Measurements from ENCODE around the gene PDE7B. TPM values are rescaled to one million over a fixed set of nuclear protein-coding genes. Genes with fewer than 3 reads are reported as not detected.

Gene PDE7B
- total and polyA plus RNA-seq, 9 of the 15 experiments (the other 6 are each of a cell fraction or from before 2014, with no cell fraction given) = 0.01 TPM; not detected in 8

GRCh38 chr6:136155191-136155590 lies 303.7 kb downstream of the PDE7B start:
- Histone ChIP-seq H3K4me3 (no peak overlapping the region), H3K79me2 (ENCODE audit: control insufficient read depth, insufficient read depth, low read length) (no peaks in the 10 kb centered on the region), H3K36me3 (ENCODE audit: control insufficient read depth, insufficient read depth, low read length) (no peaks in the 10 kb centered on the region), H3K27me3 (ENCODE audit: control insufficient read depth in 2 of 2, insufficient read depth in 2 of 2, low read length in 2 of 2) (peaks cover 6 to 16% of the 10 kb centered on the region in 2 experiments), H3K27ac (ENCODE audit: extremely low read depth, low read depth, low read length) (no peak overlapping the region), H3K4me1 (replicated peaks in 1 of 2; ENCODE audit: control insufficient read depth in 2 of 2, insufficient read depth in 2 of 2, low read length in 2 of 2) (no peaks in the 10 kb centered on the region), H4K20me1 (replicated peaks; ENCODE audit: control insufficient read depth, insufficient read depth, low read length) (no peaks in the 10 kb centered on the region), H3K9ac (ENCODE audit: insufficient read depth in 1 of 2, low read depth in 2 of 2, low read length in 2 of 2) (no peak overlapping the region), H2AFZ (ENCODE audit: low read depth, low read length) (no peak overlapping the region), H3K9me1 (ENCODE audit: control insufficient read depth, insufficient read depth, low read length) (no peaks in the 10 kb centered on the region), H3K4me2 (ENCODE audit: insufficient read depth, low read length) (no peak overlapping the region), H3K9me3 (replicated peaks; ENCODE audit: control insufficient read depth, insufficient read depth, low read depth, low read length) (no peaks in the 10 kb centered on the region)
- intact Hi-C loops (cut with micrococcal nuclease) = no loop called here
- CTCF ChIA-PET (ENCODE audit: low intra/inter-chr PET ratio) = no interaction called here
- no TSS peak for BruUV-seq (replicated peaks)
- in situ Hi-C loops (cut with MboI) = no loop called here
- ATAC-seq (no peak), DNase-seq (ENCODE audit: extremely low read depth in 1 of 4, low spot score in 3 of 4) (no peak), FAIRE-seq (no peak)
- POLR2A ChIA-PET = interaction anchor here (1.2 kb wide), 1 partner anchor 13 kb away, joined by 3 read pairs; no protein-coding TSS in a partner anchor
- TF ChIP-seq TAL1 (IDR thresholded peaks at IDR 0.05) (no peak), IFI16 (CRISPR knock-in tag; IDR thresholded peaks at IDR 0.05) (no peak), CBX8 (IDR thresholded peaks at IDR 0.05; ENCODE audit: borderline replicate concordance, extremely low read depth, low read depth, low read length, poor library complexity, severe bottlenecking) (no peak)

- DNase-seq (ENCODE audit: extremely low read depth in 1 of 4, low spot score in 3 of 4) (no peak), FAIRE-seq (no peak), ATAC-seq (no peak)
- no peaks in the 10 kb centered on the region for H3K9me1 ChIP-seq (ENCODE audit: control insufficient read depth, insufficient read depth, low read length)
- H3K36me3 ChIP-seq (ENCODE audit: control insufficient read depth, insufficient read depth, low read length) = no peaks in the 10 kb centered on the region
- in situ Hi-C loops (cut with MboI) (no loop called here), intact Hi-C loops (cut with micrococcal nuclease) (no loop called here)
- H3K27me3 ChIP-seq (ENCODE audit: control insufficient read depth in 2 of 2, insufficient read depth in 2 of 2, low read length in 2 of 2) = peaks cover 6 to 16% of the 10 kb centered on the region in 2 experiments; a peak in 4 of 5 replicates
- ChIA-PET POLR2A (no interaction called here), CTCF (ENCODE audit: low intra/inter-chr PET ratio) (no interaction called here)
- no peak overlapping the region for H3K4me2 ChIP-seq (ENCODE audit: insufficient read depth, low read length)
- no peaks in the 10 kb centered on the region for H3K79me2 ChIP-seq (ENCODE audit: control insufficient read depth, insufficient read depth, low read length)
- no peaks in the 10 kb centered on the region for H3K9me3 ChIP-seq (replicated peaks; ENCODE audit: control insufficient read depth, insufficient read depth, low read depth, low read length)
- no peak overlapping the region for H3K4me3 ChIP-seq
- no TSS peak for BruUV-seq (replicated peaks)
- 3% methylated on average over 5 of the region's 5 CpGs for WGBS (ENCODE audit: insufficient coverage, low coverage, missing lambda C conversion rate)
- H3K4me1 ChIP-seq (replicated peaks in 1 of 2; ENCODE audit: control insufficient read depth in 2 of 2, insufficient read depth in 2 of 2, low read length in 2 of 2) = no peaks in the 10 kb centered on the region
- no peak overlapping the region for H3K27ac ChIP-seq (ENCODE audit: extremely low read depth, low read depth, low read length)
- no peak overlapping the region for H3K9ac ChIP-seq (ENCODE audit: insufficient read depth in 1 of 2, low read depth in 2 of 2, low read length in 2 of 2)
- H4K20me1 ChIP-seq (replicated peaks; ENCODE audit: control insufficient read depth, insufficient read depth, low read length) = no peaks in the 10 kb centered on the region
- TF ChIP-seq ZSCAN29 (IDR thresholded peaks at IDR 0.05) (no peak), FOXJ2 (tag; IDR thresholded peaks at IDR 0.05) (no peak), MEF2A (IDR thresholded peaks at IDR 0.05; ENCODE audit: control insufficient read depth, low read depth, low read length) (no peak), RBM39 (optimal IDR thresholded peaks at IDR 0.05; ENCODE audit: low read depth, low read length) (no peak), RAD51 (IDR thresholded peaks at IDR 0.05; ENCODE audit: borderline replicate concordance, low read depth) (no peak), DACH1 (IDR thresholded peaks at IDR 0.05; ENCODE audit: partially characterized antibody) (no peak), ZNF589 (CRISPR knock-in tag; IDR thresholded peaks at IDR 0.05; ENCODE audit: low read depth) (no peak), ZMIZ1 (IDR thresholded peaks at IDR 0.05; ENCODE audit: low read depth in 2 of 2, low read length in 2 of 2) (no peak), GTF2A2 (tag; IDR thresholded peaks at IDR 0.05) (no peak), HOMEZ (CRISPR knock-in tag; IDR thresholded peaks at IDR 0.05) (no peak)
- H2AFZ ChIP-seq (ENCODE audit: low read depth, low read length) = no peak overlapping the region
Observed at GRCh38 chr6:136157743-136158142, 306.2 kb downstream of the PDE7B start.
